ENCODE results near the gene GCC1.

The GCC1 gene

DNA sequence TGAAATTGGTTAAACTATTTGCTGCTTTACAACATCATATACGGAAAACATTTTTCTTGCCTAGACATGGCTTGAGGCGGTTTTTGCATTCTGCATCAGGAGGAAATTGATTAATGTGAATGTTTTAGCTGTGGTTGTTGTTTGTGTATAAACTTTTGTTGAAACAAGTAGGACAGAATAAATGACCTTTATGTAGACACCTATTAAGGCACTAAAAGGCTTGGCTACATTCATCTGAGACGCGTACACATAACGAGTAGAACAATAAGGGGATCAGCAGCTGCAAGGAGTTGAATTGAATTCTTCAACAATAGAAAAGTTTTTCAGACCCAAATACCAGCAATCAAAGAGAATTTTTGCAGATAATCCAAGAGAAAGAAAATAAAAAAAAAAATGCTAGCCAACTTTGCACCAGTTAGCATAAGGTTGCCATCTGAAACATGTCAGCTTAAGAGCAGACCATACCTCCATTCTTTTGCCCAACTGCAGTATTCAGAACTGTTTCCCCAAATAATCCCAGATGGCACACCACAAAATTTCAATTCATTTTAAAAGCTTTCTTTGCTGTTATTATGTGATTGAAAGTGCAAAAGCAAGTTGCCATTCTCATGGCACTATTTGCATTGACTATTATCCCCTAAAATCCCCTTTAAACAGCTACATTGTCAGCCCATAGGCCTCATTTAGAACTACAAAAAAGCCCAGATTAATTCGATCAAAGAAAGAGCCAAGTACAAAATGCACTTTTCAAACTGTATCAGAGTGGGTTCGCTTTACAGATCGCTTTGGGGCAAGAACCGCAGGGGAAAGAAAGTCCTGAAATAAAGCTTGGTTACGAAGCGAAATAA, 49.6 kb downstream of the GCC1 start:
- ATAC-seq, result no peak

DNA sequence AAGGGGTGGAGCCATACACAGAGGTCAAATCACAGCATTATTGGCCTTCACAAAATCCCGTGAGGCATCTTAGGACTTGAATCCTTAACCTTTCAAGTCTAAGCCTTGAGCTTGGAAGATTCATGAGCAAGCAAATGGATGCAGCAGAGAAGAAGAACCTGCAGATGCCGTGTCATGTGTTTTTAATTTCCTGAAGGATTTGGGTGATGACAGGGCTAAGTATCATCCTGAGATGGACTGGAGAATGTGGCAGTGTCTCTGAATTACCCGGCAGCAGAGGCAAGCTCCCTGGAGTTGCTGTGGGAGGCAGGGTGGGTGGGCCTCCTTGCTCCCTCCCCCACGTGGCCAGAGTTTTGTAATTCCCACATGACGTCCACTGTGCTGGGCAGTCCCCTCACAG, 50.8 kb downstream of the GCC1 start:
- ATAC-seq, result no peak

DNA sequence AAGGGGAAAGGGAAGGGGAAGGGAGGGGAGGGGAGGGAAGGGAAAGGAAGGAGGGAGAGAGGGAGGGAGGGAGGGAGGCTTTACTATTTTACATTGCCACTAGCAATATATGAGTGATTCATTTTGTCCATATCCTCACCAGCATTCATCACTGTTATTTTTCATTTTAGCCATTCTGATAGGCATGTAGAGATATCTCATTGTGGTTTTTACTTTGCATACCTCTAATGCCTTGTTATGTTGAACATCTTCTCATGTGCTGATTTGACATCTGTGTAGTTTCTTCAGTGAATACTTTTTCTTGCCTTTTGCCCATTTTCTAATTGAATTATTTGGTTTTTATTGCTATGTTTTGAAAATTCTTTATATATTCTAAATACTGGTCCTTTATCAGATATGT, 52.7 kb downstream of the GCC1 start:
- peak in 1 of 2 donors; percentile 33 for ATAC-seq

DNA sequence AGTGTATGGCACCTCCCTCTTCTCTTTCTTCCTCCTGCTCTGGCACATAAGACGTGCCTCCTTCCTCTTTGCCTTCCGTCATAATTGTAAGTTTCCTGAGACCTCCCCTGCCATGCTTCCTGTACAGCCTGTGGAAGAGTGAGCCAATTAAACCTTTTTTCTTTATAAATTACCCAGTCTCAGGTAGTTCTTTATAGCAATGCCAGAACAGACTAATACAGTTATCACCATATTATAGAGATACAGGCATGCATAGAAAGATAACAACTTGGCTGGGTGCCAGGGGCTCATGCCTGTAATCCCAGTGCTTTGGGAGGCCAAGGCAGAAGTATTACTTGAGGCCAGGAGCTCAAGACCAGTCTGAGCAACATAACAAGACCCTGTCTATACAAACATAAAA, 53.2 kb downstream of the GCC1 start:
- no peak for ATAC-seq
